Measurements from ENCODE around the gene GJC1.

Gene GJC1

GRCh38 chr17:44775838-44776621, 54.1 kb downstream of the GJC1 start:
- DNase-seq: no peak

GRCh38 chr17:44775136-44775837, 54.8 kb downstream of the GJC1 start:
- DNase-seq: peak; percentile 92

GRCh38 chr17:44774271-44775135, 55.6 kb downstream of the GJC1 start:
- DNase-seq: peak; percentile 60

- DNase-seq: no peak
Measured at GRCh38 chr17:44773140-44773539, 56.9 kb downstream of the GJC1 start.

- DNase-seq: no peak
Measured at GRCh38 chr17:44772308-44773045, 57.6 kb downstream of the GJC1 start.

GRCh38 chr17:44770166-44770925, 59.7 kb downstream of the GJC1 start:
- no peak for DNase-seq

- DNase-seq: no peak
Measured at GRCh38 chr17:44769647-44770084, 60.4 kb downstream of the GJC1 start.

GRCh38 chr17:44769230-44769629, 60.9 kb downstream of the GJC1 start:
- DNase-seq: no peak

GRCh38 chr17:44768505-44769142, 61.5 kb downstream of the GJC1 start:
- DNase-seq: no peak

GRCh38 chr17:44767493-44767892, 62.6 kb downstream of the GJC1 start:
- DNase-seq: no peak

GRCh38 chr17:44766409-44767038, 63.6 kb downstream of the GJC1 start:
- no peak for DNase-seq

- no peak for DNase-seq
Measured at GRCh38 chr17:44765965-44766364, 64.1 kb downstream of the GJC1 start.

GRCh38 chr17:44763170-44763569, 66.9 kb downstream of the GJC1 start:
- DNase-seq: no peak

- no peak for DNase-seq
Measured at GRCh38 chr17:44761932-44762810, 67.9 kb downstream of the GJC1 start.

GRCh38 chr17:44760474-44761308, 69.4 kb downstream of the GJC1 start:
- no peak for DNase-seq

- DNase-seq: no peak
Measured at GRCh38 chr17:44759916-44760243, 70.2 kb downstream of the GJC1 start.

- no peak for DNase-seq
Measured at GRCh38 chr17:44759086-44759915, 70.8 kb downstream of the GJC1 start.

All from NCI-H1105 treated with DMSO at 0.1 percent for 48 hours (cell line).